T-cell (primary cell): ENCODE data around the gene TMEM245. TPM values are rescaled to one million over a fixed set of nuclear protein-coding genes. Genes with fewer than 3 reads are reported as not detected.

Source experiments
- ATAC-seq, 4 experiments: fragments of 200-7000 bp in 3 of 4; fragments of 150-1000 bp in 1 of 4; cut with Tn5 transposase; replicated peaks in 1 of 4; 1 replicate in 3 of 4; 2 replicates in 1 of 4; pipeline ENCODE4 v1.10.0; 2021; ENCODE audit warnings: moderate library complexity in 3 of 4, mild to moderate bottlenecking in 2 of 4, moderate number of reproducible peaks in 1 of 4
- CTCF ChIA-PET, 2 donors: fragments of 300-600 bp; sonication (Branson Sonifier 250); formaldehyde crosslinking; loops; one replicate each; lab custom pipeline; 2022; ENCODE audit warnings: antibody characterized with exemption in 2 of 2; lab: Charles Lee
- POLR2A ChIA-PET, 2 donors: fragments of 300-600 bp; sonication (Branson Sonifier 250); formaldehyde crosslinking; loops; one replicate each; lab custom pipeline; 2022; ENCODE audit warnings: antibody characterized with exemption in 2 of 2; lab: Charles Lee
- DNase-seq, 35 experiments: peaks; one replicate each; pipeline versions ENCODE4 v3.0.0 to v3.0.0-alpha.2; 2013 to 2023
- H3K27ac ChIP-seq: one replicate; pipeline ENCODE4 v1.5.1; 2013; ENCODE audit warnings: low read length
- H3K27me3 ChIP-seq, 2 experiments: replicated peaks in 1 of 2; 1 replicate in 1 of 2; 2 replicates in 1 of 2; pipeline versions ENCODE4 v1.6.1 to v1.7.0; 2013; ENCODE audit warnings: low read length in 1 of 2, mixed read lengths in 1 of 2; ENCODE audit not compliant: control insufficient read depth in 2 of 2, insufficient read depth in 2 of 2; ENCODE audit errors: extremely low read depth in 1 of 2
- H3K36me3 ChIP-seq, 2 donors: 1 replicate in 1 of 2; 2 replicates in 1 of 2; pipeline versions ENCODE4 v1.6.1 to v1.7.0; 2013; ENCODE audit warnings: low read length in 1 of 2; ENCODE audit not compliant: control insufficient read depth in 2 of 2, insufficient read depth in 1 of 2; ENCODE audit errors: extremely low read depth in 1 of 2
- H3K4me1 ChIP-seq, 2 experiments: 1 replicate in 1 of 2; 2 replicates in 1 of 2; pipeline versions ENCODE4 v1.6.1 to v1.7.0; 2013; ENCODE audit warnings: low read length in 2 of 2, mixed read lengths in 1 of 2; ENCODE audit not compliant: insufficient read depth in 2 of 2, control insufficient read depth in 1 of 2; ENCODE audit errors: extremely low read depth in 1 of 2
- H3K4me3 ChIP-seq, 2 donors: 1 replicate in 1 of 2; 2 replicates in 1 of 2; pipeline versions ENCODE4 v1.5.1 to v1.7.0; 2013; ENCODE audit warnings: mild to moderate bottlenecking in 2 of 2, low read length in 1 of 2, moderate library complexity in 1 of 2; ENCODE audit not compliant: control insufficient read depth in 1 of 2; ENCODE audit errors: extremely low read depth in 1 of 2
- H3K9me3 ChIP-seq: 2 replicates; pipeline ENCODE4 v1.7.0; 2013
- H3K27ac Mint-ChIP-seq, 2 donors: one replicate each; pipeline ENCODE4 v1.8.0; 2020 to 2021; ENCODE audit warnings: mild to moderate bottlenecking in 2 of 2, mixed read lengths in 2 of 2
- H3K27me3 Mint-ChIP-seq, 2 donors: one replicate each; pipeline ENCODE4 v1.8.0; 2021 to 2022; ENCODE audit warnings: mixed read lengths in 2 of 2
- H3K36me3 Mint-ChIP-seq: one replicate; pipeline ENCODE4 v1.8.0; 2021; ENCODE audit warnings: mixed read lengths
- H3K4me1 Mint-ChIP-seq, 3 donors: one replicate each; pipeline ENCODE4 v1.8.0; 2020 to 2022; ENCODE audit warnings: mixed read lengths in 3 of 3, mild to moderate bottlenecking in 1 of 3
- H3K4me3 Mint-ChIP-seq, 3 donors: one replicate each; pipeline ENCODE4 v1.8.0; 2020 to 2022; ENCODE audit warnings: mild to moderate bottlenecking in 3 of 3, mixed read lengths in 3 of 3, moderate library complexity in 3 of 3
- H3K9me3 Mint-ChIP-seq, 3 donors: one replicate each; pipeline ENCODE4 v1.8.0; 2020 to 2022; ENCODE audit warnings: mixed read lengths in 3 of 3
- WGBS: methylation state at CpG from one replicate; pipeline ENCODE4 v1.1.5; 2013; ENCODE audit warnings: missing lambda C conversion rate; ENCODE audit not compliant: insufficient coverage; 5-methylcytosine and 5-hydroxymethylcytosine counted together
- total RNA-seq, 35 experiments: library from RNA in 6 of 35; stranded (reverse) in 6 of 35; fragments of 120-200 nt in 1 of 35; gene quantifications; one replicate each; pipeline versions ENCODE4 v1.2.1 to v1.2.4 and lab custom pipeline; 2013 to 2026

TMEM245 gene
- total RNA-seq, 5 donors from 2014 or later (not counting 1 experiment from before 2014, with no cell fraction given): 32.5 to 68.1 (median 52.5) TPM

GRCh38 chr9:108994695-108995094, 125.1 kb downstream of the TMEM245 start:
- peak in 1 of 4 experiments; percentile 35 for ATAC-seq
- CTCF ChIA-PET: interaction anchor here in 1 of 2 donors (0.6 kb wide), 1 partner anchor 17 kb away, joined by 7 read pairs; no protein-coding TSS in a partner anchor
- H3K9me3 ChIP-seq: no peaks in the 10 kb centered on the region
- Mint-ChIP-seq H3K4me3 (no peak overlapping the region), H3K27me3 (no peaks in the 10 kb centered on the region), H3K4me1 (peaks cover 4 to 8% (median 5%) of the 10 kb centered on the region in 3 donors), H3K36me3 (peaks cover 3% of the 10 kb centered on the region), H3K27ac (no peak overlapping the region), H3K9me3 (no peaks in the 10 kb centered on the region)
- H3K27me3 ChIP-seq: no peaks in the 10 kb centered on the region
- peak in 1 of 35 experiments; percentile 7 for DNase-seq
- peaks cover 3 to 5% of the 10 kb centered on the region in 2 experiments for H3K4me1 ChIP-seq
- POLR2A ChIA-PET: interaction anchor here in 1 of 2 donors (0.6 kb wide), 1 partner anchor 115 kb away, joined by 3 read pairs; no protein-coding TSS in a partner anchor
- no peak overlapping the region for H3K4me3 ChIP-seq
- H3K36me3 ChIP-seq: no peaks in the 10 kb centered on the region
- WGBS: 17% methylated on average over 1 of the region's 2 CpGs
- H3K27ac ChIP-seq: no peak overlapping the region

GRCh38 chr9:108991479-108991878, 128.3 kb downstream of the TMEM245 start:
- H3K9me3 Mint-ChIP-seq: peaks cover 0 to 5% (median 0%) of the 10 kb centered on the region in 3 donors
- WGBS: no CpG with 5 or more reads among the region's 5 CpGs
- no peak overlapping the region for H3K27ac Mint-ChIP-seq
- DNase-seq (no peak), ATAC-seq (no peak)
- H3K4me1 ChIP-seq: peaks cover 3 to 5% of the 10 kb centered on the region in 2 experiments
- ChIA-PET CTCF (no interaction called here), POLR2A (no interaction called here)
- peaks cover 4 to 8% (median 5%) of the 10 kb centered on the region in 3 donors for H3K4me1 Mint-ChIP-seq
- no peak overlapping the region for H3K27ac ChIP-seq
- no peaks in the 10 kb centered on the region for H3K27me3 ChIP-seq
- H3K4me3 Mint-ChIP-seq: no peak overlapping the region
- H3K27me3 Mint-ChIP-seq: no peaks in the 10 kb centered on the region
- no peaks in the 10 kb centered on the region for H3K36me3 ChIP-seq
- H3K36me3 Mint-ChIP-seq: peaks cover 3% of the 10 kb centered on the region
- H3K9me3 ChIP-seq: no peaks in the 10 kb centered on the region
- H3K4me3 ChIP-seq: no peak overlapping the region

DNA sequence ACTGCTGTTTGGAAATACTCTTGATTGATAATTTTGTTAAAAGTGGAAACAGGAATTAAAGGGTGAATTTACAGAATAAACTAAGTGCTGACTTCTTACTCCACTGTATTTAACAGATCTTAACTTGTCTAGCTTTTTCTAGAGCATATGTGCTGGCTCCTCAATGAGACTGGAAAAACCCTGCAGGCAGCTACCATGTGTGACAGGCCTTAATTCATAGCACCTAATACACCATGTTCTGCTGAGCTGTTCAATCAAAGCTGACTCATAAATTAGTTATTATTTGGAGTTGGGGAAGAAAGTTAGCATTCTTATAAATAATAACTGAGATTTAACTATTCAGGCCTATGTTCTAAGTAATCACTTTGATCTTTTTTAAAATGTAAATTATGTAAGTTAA, 135.9 kb downstream of the TMEM245 start:
- Histone ChIP-seq H3K4me1 (no peaks in the 10 kb centered on the region), H3K27me3 (no peaks in the 10 kb centered on the region), H3K4me3 (no peak overlapping the region), H3K9me3 (no peaks in the 10 kb centered on the region), H3K27ac (no peak overlapping the region), H3K36me3 (no peaks in the 10 kb centered on the region)
- Mint-ChIP-seq H3K4me1 (no peaks in the 10 kb centered on the region), H3K27ac (no peak overlapping the region), H3K27me3 (no peaks in the 10 kb centered on the region), H3K36me3 (no peaks in the 10 kb centered on the region), H3K4me3 (no peak overlapping the region), H3K9me3 (peaks cover 0 to 5% (median 0%) of the 10 kb centered on the region in 3 donors)
- DNase-seq: no peak
- ATAC-seq: no peak
- ChIA-PET CTCF (interaction anchor here (0.6 kb wide), 2 partner anchors 16 to 59 kb away, joined by 3 read pairs; no protein-coding TSS in a partner anchor), POLR2A (no interaction called here)

DNA sequence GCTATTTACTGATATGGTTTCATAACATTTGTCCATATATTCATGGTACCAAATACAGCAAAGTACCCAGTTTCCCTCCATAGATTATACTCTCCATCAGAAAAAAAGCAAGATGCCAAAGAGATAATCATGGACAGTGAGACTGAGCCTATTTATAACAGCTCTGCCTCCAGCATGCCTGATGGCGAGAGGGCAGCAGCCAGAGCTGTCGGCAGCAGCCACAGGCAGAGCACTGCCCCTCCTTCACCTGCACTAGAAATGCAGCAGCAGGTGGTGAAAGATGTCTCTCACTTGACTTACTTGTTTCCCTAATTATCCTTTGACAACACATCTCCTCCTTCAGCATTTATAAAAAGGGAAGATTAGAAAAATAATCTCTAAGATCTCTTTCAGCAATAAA, 138.9 kb downstream of the TMEM245 start:
- ChIA-PET CTCF (no interaction called here), POLR2A (interaction anchor here in 1 of 2 donors (0.6 kb wide), 1 partner anchor 10 kb away, joined by 4 read pairs; no protein-coding TSS in a partner anchor)
- Mint-ChIP-seq H3K4me1 (no peaks in the 10 kb centered on the region), H3K9me3 (no peaks in the 10 kb centered on the region), H3K36me3 (no peaks in the 10 kb centered on the region), H3K27ac (no peak overlapping the region), H3K4me3 (no peak overlapping the region), H3K27me3 (no peaks in the 10 kb centered on the region)
- no peak for DNase-seq
- H3K27me3 ChIP-seq: no peaks in the 10 kb centered on the region
- H3K36me3 ChIP-seq: no peaks in the 10 kb centered on the region
- H3K4me1 ChIP-seq: no peaks in the 10 kb centered on the region
- no peak overlapping the region for H3K27ac ChIP-seq
- H3K9me3 ChIP-seq: no peaks in the 10 kb centered on the region
- ATAC-seq: no peak
- no CpG with 5 or more reads among the region's 2 CpGs for WGBS
- no peak overlapping the region for H3K4me3 ChIP-seq

GRCh38 chr9:108978205-108978604, 141.5 kb downstream of the TMEM245 start:
- no peaks in the 10 kb centered on the region for H3K36me3 ChIP-seq
- Mint-ChIP-seq H3K27ac (no peak overlapping the region), H3K4me3 (no peak overlapping the region), H3K9me3 (no peaks in the 10 kb centered on the region), H3K36me3 (no peaks in the 10 kb centered on the region), H3K27me3 (no peaks in the 10 kb centered on the region), H3K4me1 (no peaks in the 10 kb centered on the region)
- no peaks in the 10 kb centered on the region for H3K4me1 ChIP-seq
- no peaks in the 10 kb centered on the region for H3K27me3 ChIP-seq
- DNase-seq (no peak), ATAC-seq (no peak)
- WGBS: 83% methylated on average over 1 of the region's 1 CpG
- H3K27ac ChIP-seq: no peak overlapping the region
- H3K9me3 ChIP-seq: no peaks in the 10 kb centered on the region
- no peak overlapping the region for H3K4me3 ChIP-seq
- ChIA-PET POLR2A (no interaction called here), CTCF (no interaction called here)

DNA sequence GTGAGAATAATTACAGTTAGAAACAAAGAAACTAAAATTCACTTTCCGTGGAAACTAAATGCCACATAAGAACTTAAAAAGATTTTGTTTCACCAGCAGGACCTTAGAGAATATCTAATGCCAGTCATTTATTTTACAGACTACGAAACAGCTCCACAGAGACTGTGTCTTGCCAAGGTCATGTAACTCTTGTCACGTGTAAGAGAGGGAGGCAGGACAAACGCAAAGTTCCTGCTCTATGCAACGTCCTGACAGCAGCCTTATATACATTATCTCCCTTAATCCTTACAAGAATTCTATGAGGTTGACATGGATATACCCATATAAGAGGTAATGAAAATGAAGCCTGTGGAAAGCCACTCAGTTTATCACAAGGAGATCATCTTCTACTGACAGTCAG, 145.9 kb downstream of the TMEM245 start:
- ATAC-seq (no peak), DNase-seq (no peak)
- CTCF ChIA-PET: no interaction called here
- Mint-ChIP-seq H3K36me3 (peaks cover 11% of the 10 kb centered on the region), H3K9me3 (peaks cover 8 to 13% (median 10%) of the 10 kb centered on the region in 3 donors), H3K4me1 (no peaks in the 10 kb centered on the region), H3K4me3 (no peak overlapping the region), H3K27ac (no peak overlapping the region), H3K27me3 (no peaks in the 10 kb centered on the region)
- H3K27ac ChIP-seq: no peak overlapping the region
- H3K9me3 ChIP-seq: no peaks in the 10 kb centered on the region
- 79% methylated on average over 2 of the region's 5 CpGs for WGBS
- H3K27me3 ChIP-seq: no peaks in the 10 kb centered on the region
- no peak overlapping the region for H3K4me3 ChIP-seq
- no peaks in the 10 kb centered on the region for H3K4me1 ChIP-seq
- POLR2A ChIA-PET: no interaction called here
- H3K36me3 ChIP-seq: no peaks in the 10 kb centered on the region
